SIG-M5 treated with dmso at 0.1 percent for 504 hours (cell line): ENCODE results near the gene BAG1.

ENCODE experiments used
- DNase-seq: peaks from one replicate; lab custom pipeline; 2025; ENCODE audit not compliant: unreplicated experiment; lab: John Stamatoyannopoulos, UW

Gene BAG1

DNA sequence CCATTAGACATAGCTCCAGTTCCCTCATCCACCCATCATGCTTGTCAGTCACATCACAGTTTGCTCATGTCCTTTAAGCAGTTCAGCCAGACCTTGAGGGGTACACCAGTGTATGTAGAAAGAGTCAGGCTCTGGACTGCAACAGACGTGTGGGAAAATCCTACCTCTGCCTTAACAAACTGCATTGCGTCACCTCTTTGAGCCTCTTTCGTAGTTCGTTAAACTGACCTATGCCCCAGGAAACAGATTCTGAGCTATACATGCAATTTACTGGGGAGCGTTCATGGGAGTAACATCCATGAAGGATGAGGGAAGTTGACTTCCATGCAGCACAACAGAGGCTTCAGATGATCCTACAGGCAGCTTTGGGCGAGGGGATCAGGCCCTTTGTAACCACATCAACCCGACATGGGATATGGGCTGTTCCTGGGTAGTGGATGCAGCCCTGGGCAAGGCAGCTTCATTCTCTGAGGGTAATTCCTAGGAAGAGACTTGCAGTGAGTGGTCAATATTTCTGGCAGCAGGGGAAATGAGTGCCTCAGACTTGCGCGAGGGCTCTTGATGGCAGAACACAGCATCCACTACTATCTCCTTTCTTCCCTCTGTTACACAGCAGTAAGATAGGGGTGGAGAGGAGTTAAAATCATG, 20.2 kb downstream of the BAG1 start:
- no peak for DNase-seq

DNA sequence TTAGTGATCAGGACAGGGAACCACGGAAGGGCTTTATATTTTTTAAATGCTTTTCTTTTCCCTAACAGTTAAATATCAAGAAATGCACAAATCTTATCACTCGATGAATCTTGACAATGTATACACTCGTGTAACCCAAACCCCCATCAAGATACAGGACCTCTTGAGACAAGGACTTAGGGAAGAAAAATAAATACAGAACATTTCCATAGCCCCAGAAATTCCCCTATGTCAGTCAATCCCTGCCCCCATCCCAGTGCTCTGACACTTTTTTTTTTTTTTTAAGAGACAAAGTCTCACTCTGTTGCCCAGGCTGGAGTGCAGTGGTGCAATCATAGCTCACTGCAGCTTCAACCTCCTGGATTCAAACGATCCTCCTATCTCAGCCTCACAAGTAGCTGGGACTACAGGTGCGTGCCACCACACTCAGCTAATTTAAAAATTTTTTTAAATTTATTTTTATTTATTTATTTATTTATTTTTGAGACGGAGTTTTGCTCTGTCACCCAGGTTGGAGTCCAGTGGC, 21.8 kb downstream of the BAG1 start:
- DNase-seq = no peak

DNA sequence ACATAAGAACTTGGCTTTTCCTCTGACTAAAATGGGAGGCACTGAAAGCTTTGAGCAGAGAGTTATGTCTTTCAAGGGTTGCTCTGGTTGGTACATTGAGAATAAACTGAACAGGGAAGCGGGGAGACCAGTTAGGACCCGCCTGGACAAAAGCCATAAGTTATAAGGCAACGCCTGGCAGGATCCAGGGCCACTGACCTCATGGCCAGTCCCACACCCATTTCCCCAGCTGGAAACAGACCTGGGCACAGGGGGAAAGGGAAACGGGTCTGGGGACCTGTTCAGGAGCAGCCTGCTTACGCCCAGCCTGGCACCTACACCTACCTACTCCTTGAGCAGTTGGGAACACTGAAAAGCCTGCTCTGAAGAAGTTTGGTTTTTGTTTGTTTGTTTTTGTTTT, 23.2 kb downstream of the BAG1 start:
- no peak for DNase-seq

- no peak for DNase-seq
These were observed 24.6 kb downstream of the BAG1 start, which contains the start of gene SPINK4 for GRCh38 chr9:33239921-33240320. TSS of gene SPINK4 (plus strand) at chr9:33240167. CDS start at chr9:33240209, 42 bp downstream.

DNA sequence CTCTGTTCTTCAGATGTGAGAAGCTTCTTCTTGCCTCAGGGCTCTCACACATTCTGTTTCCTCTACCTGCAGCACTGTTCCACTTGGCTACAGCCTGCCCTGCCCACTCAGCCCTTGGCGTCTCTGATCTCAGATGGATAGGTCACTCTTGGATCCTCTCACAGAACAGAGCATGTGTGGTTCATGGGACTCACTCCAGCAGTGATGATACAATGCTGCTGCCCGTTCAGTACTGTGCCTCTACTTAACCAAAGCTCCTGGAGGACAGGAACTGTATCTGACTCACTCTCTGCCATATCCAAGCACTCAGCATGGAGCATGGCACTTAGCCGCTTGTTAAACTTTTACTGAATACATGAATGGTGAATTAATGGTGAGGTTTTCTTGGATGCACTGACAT, 27.9 kb downstream of the BAG1 start:
- DNase-seq = no peak

- no peak for DNase-seq
These were observed 29.7 kb downstream of the BAG1 start for GRCh38 chr9:33234511-33235467.

DNA sequence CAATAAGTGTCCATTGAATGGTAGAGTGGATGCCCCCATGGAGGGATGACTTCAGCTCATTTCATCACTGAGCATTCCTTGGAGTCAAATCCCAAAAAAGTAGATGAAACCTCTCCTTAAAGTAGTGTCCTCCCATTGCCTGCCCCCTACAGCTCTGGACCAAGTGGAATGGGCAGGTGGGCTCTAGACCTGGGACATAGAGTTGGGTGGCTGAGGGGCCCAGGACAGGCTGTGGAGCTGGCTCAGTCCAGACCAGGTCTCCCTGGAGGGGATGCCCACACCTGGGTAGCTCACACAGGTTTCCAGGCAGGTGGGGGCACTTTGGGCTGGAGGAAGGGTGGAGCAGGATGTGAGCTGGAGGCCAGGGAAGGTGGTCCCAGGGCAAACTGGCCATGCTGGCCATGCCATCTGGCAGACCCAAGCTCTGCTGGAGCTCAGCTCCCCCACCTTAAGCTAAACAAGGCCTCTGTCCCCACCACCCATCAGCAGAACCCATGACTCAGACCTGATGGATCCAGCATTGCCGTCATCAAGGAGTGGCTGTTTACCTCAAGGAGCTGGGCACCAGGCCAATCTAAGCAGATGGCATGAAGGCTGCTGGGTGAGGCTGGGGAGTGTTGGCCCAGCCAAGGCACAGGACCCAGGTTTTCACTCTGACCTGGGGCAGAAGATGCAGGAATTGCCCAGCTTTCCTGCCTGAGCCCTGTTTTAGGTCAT, 30.7 kb downstream of the BAG1 start:
- peak; percentile 64 for DNase-seq

DNA sequence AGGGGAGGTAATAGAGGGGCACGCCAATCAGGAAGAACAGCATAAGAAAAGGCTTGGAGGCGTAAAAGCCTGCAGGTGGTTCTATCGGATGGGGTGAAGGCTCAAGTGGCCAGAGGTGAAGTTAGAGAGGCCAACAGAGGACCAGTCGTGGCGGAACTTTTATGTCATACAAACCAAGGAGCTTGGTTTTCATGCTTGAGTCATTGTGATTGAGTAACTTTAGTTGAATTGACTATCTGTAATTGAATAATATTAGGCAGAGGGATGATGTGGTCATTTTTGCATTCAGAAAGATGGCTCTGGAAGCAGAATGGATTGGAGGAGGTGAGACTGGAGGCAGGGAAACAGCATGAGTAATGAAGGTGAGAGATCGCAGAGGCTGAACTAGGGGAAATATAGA, 31.7 kb downstream of the BAG1 start:
- DNase-seq = no peak

- DNase-seq = no peak
These were observed 32.9 kb downstream of the BAG1 start for GRCh38 chr9:33231623-33231942.

- no peak for DNase-seq
These were observed 33.5 kb downstream of the BAG1 start for GRCh38 chr9:33230756-33231622.

GRCh38 chr9:33229359-33230114, 35.0 kb downstream of the BAG1 start:
- peak; percentile 62 for DNase-seq

DNA sequence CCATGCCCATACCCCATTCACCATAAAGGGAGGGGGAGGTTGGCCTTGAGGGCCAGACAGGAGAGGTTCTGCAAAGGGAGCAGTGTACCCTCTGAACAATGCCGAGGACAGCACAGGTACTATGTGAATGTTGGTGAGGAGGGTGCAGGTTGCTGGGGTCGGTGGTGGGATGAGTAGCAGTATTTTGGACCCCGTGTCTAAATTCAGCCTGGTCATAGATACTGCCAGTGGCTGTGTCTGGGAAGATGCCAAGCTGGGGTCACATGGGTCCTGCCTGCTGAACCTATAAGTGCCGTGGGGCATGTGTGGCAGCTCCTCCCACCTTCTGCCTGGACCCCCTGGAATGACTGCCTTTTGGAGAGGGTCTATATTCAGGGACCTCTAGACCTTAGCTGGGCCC, 35.9 kb downstream of the BAG1 start:
- DNase-seq = no peak

GRCh38 chr9:33227741-33228140, 36.8 kb downstream of the BAG1 start:
- DNase-seq = no peak

DNA sequence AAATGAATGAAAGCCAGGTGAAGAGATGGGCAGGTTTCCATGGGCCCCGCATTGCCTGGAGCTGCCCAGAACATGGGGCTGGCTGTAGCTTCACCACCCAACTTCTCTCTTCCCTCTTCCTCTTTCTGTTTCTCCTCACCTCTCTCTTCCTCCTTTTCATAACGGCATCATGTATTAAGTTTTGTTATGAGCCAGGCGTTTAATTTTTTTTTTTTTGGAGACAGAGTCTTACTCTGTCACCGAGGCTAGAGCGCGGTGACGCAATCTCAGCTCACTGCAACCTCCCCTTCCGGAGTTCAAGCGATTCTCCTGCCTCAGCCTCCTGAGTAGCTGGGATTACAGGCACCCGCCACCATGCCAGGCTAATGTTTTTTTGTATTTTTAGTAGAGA, 37.5 kb downstream of the BAG1 start:
- DNase-seq = peak; percentile 95

DNA sequence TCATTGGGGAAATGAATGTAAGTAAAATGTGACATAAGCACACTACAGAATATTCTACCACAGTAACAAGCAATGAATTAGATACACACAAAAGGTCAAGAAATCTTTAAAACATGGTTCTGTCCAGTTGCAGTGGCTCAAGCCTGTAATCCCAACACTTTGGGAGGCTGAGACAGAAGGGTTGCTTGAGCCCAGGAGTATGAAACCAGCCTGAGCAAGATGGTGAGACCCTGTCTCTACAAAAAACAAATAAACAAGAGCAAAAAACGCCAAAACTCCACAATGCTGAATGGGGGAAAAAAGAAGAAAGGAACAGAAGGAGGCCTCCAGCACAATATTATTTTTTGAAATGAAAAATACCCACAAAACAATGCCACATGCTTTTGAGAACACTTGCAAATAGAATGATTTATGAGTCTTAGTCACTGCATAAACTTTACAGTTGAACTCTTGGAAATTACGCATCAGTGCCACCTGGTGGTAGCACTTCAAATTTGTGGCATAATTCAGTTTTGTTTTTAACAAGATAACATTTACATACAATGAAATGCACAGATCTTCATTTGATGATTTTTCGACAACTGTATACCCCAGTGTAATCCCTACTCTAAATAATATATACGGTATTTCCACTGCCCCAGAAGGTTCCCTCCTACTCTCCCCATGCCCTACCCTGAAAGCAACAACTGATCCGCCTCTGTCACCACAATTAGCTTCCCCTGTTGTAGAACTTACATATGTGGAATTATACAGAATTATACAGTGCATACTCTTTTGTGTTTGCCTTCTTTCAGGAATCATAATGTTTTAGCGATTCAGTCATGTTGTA, 39.0 kb downstream of the BAG1 start:
- DNase-seq = peak; percentile 59

- DNase-seq = no peak
These were observed 40.8 kb downstream of the BAG1 start for GRCh38 chr9:33223696-33224095.

DNA sequence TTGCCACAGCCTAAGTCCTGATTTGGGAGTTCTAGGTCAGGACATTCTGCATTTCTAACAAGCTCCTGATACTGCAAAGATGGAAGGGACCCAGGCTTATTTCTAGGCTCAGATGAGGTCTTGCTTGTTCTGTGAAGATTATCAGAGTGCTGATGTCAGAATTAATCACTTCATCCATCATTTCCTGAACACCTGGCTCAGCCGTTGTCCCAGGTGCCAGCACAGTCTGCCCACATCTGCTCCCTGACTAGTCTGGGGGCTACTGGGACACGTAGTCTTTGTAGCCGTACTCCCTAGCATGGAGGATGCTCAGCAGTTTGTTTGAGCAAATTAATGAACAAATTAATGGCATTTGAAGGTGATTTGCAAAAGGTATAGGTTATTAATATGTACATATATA, 42.5 kb downstream of the BAG1 start:
- DNase-seq = no peak

DNA sequence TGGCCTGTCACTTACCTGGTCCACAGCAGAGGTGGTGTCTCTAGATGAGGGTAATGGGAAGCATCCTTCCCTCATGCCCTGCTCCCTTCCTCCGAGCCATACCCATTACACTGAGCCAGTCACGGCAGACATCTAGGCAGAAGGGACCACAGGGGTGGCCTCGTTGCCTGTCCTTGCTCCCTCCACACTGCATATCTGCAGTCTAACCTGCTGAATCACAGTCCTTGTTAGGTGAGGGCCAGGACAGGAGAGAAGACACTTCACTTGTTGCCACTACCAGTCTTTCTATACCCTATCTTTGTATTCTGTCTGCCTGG, 43.0 kb downstream of the BAG1 start:
- DNase-seq = no peak
